Erythroblast (primary cell): ENCODE data around the gene GATA1.

Experiments used
- DNase-seq, 2 experiments: peaks; one replicate each; lab custom pipeline; 2025; lab: John Stamatoyannopoulos, UW
- GATA1 ChIP-seq: IDR thresholded peaks from 2 replicates; pipeline ENCODE4 v1.6.1; 2011; ENCODE audit warnings: low read depth, mild to moderate bottlenecking, control low read depth, low read length, moderate library complexity
- POLR2A ChIP-seq: IDR thresholded peaks from 2 replicates; pipeline ENCODE4 v1.6.1; 2011; ENCODE audit warnings: mild to moderate bottlenecking, low read length

The GATA1 gene

GRCh38 chrX:48770296-48770695 is 16.1 kb upstream of the GATA1 start:
- DNase-seq, result no peak
- TF ChIP-seq GATA1 (no peak), POLR2A (no peak)

- TF ChIP-seq POLR2A (no peak), GATA1 (no peak)
- DNase-seq, result no peak
Observed at GRCh38 chrX:48772602-48773001, 13.8 kb upstream of the GATA1 start.

GRCh38 chrX:48776818-48777439 is 9.5 kb upstream of the GATA1 start:
- no peak for DNase-seq
- TF ChIP-seq GATA1 (no peak), POLR2A (no peak)

- TF ChIP-seq GATA1 (no peak), POLR2A (no peak)
Observed at GRCh38 chrX:48779399-48779798, 7.0 kb upstream of the GATA1 start.

GRCh38 chrX:48781705-48782104 is 4.7 kb upstream of the GATA1 start:
- DNase-seq, result no peak
- TF ChIP-seq GATA1 (no peak), POLR2A (no peak)

More at GRCh38 chrX:48779399-48779798, 7.0 kb upstream of the GATA1 start:
- no peak for DNase-seq

GRCh38 chrX:48782216-48782615 is 4.2 kb upstream of the GATA1 start:
- DNase-seq, result no peak
- TF ChIP-seq GATA1 (no peak), POLR2A (no peak)

GRCh38 chrX:48782795-48783194 is 3.6 kb upstream of the GATA1 start:
- peak; percentile 79 for TF ChIP-seq GATA1
- TF ChIP-seq POLR2A, result no peak
- DNase-seq, result peak; percentile 95 to 97

GRCh38 chrX:48784726-48785125 is 1.7 kb upstream of the GATA1 start:
- DNase-seq, result peak in 1 of 2 experiments; percentile 36
- no peak for TF ChIP-seq POLR2A
- no peak for TF ChIP-seq GATA1

GRCh38 chrX:48785186-48785539 is 1.2 kb upstream of the GATA1 start:
- TF ChIP-seq GATA1, result no peak
- no peak for TF ChIP-seq POLR2A
- no peak for DNase-seq

- TF ChIP-seq GATA1, result peak; percentile 81
- peak; percentile 59 for TF ChIP-seq POLR2A
- DNase-seq, result peak; percentile 88 to 95
Observed at GRCh38 chrX:48785540-48786214, 713 bp upstream of the GATA1 start.

GRCh38 chrX:48786825-48787504 is 575 bp downstream of the GATA1 start:
- peak in 1 of 2 experiments; percentile 48 for DNase-seq
- TF ChIP-seq GATA1 (no peak), POLR2A (peak; percentile 6)

- TF ChIP-seq POLR2A, result no peak
- no peak for TF ChIP-seq GATA1
Observed at GRCh38 chrX:48787505-48788443, 1.4 kb downstream of the GATA1 start.

More at GRCh38 chrX:48787505-48788443, 1.4 kb downstream of the GATA1 start:
- DNase-seq, result peak; percentile 61 to 68
